Left renal cortex interstitium (tissue), 4 donors: ENCODE measurements around the gene STAT4. TPM values are rescaled to one million over a fixed set of nuclear protein-coding genes. Genes with fewer than 3 reads are reported as not detected.
A peak's percentile ranks its signal among the peaks of the same experiment; 100 is the strongest.

Experiments used
- DNase-seq, 4 donors: peaks; one replicate each; pipeline ENCODE4 v3.0.0-alpha.2; 2013; ENCODE audit warnings: low read depth in 4 of 4, low spot score in 2 of 4, missing footprints in 1 of 4
- polyA plus RNA-seq, 4 donors: library from polyadenylated mRNA; unstranded; fragments of 120-200 nt; gene quantifications; one replicate each; pipeline ENCODE4 v1.2.1, GENCODE V29; 2013; ENCODE audit not compliant: insufficient read length in 4 of 4

The STAT4 gene
- polyA plus RNA-seq, 4 donors: 8.1 to 13.1 (median 9.3) TPM

DNA sequence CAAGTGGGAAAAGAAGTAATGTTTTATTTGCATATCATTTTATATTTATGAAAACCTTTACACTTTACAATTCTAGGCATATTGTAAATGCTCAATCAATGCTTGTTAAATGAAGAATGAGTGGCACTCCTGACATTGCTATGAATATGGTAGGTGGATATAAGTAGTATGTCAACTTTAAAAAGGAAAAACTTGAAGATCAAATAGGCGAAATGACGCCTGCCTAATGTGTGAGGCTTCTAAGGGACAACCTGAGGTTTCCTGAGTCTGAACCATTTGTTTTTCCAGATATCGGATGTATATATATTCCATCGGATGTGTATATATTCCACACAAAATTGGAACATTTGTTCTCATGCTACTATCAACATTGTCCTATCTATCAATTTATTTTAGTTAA, 1.4 kb downstream of the STAT4 start:
- DNase-seq: no peak

DNA sequence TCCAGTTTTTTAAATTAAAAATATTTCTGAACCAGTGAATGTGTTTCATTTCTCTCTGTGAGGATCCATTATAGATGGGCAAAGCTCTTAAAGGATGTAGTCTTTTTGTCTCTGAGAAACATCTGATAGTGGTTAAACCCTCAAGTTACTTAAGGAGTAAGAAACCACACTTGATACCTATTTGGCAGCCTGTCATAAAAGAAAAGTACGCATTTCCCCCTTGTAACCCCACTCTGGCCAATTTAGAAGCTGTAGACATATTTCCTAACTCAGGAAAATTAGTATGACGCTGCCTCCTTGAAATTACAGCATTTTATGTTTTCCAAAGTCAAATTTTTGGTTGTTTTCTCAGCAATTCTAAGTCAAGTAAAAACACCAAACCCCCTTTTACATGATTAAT, 2.0 kb downstream of the STAT4 start:
- DNase-seq: no peak

DNA sequence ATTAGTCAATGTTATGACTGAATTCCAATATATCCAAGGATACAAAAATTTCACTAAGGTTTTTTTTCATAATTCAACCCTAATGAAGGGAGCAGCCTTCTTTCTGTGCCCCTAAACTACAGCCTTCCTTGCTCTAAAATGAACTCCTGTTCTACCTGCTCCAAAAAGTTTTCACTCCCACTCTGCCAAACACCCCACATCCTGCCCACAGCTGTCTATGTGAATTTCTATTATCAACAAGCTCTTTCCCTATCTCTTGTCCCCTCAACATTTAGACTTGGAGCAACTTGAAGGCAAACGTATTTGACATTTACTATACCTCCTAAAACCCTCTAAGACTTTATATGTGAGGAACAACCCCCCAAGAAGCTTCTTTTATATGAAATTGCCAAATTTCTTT, 2.5 kb downstream of the STAT4 start:
- DNase-seq: no peak

DNA sequence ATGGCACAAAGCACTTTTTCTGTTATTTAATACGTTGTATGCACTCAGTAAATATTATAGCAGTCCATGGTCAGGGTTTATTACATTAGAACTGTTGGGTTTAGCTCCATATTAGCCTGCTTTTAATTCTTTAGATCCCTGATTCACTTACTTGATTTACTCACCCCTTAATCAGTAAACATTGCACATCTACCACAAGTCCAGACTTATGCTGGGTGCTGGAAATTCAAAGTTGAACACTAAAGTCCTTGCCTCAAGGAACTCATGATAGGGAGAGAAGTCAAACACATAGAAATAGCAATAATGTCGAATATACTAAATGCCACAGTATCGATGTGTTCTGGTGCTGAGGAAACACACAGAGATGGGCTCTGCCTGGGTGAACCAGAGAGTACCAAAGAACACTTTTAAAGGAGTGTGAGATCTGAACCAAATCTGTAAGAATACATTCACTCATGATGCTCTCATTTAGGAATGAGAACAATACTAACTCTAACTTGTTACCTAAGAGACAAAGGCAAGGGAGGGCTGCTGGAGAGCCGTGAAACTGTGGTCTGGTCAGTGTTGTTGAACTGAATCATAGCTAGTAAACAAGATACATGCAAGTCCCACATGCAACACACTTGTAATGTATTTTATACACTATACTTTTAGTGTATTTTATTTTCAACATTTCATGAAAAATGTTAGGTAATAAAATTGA, 4.9 kb downstream of the STAT4 start:
- no peak for DNase-seq

DNA sequence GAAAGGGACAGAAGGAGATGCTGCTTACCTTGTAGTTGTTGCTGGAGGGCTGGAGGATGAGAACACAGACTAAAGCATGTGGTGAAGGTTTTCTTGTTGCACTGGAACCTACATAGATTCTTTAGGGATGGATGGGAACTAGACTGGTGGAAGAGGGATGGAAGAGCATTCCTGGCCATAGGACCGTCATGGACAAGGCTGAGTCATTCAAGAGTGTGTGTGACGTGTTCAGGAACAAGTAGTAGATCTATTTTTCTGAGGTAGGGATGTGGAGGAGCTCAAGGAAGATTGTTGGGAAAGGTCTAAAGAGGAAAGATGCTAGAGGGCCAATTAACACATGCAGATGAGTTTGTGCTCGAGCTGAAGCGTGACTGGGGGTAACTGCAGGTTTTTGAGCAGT, 6.6 kb downstream of the STAT4 start:
- no peak for DNase-seq

DNA sequence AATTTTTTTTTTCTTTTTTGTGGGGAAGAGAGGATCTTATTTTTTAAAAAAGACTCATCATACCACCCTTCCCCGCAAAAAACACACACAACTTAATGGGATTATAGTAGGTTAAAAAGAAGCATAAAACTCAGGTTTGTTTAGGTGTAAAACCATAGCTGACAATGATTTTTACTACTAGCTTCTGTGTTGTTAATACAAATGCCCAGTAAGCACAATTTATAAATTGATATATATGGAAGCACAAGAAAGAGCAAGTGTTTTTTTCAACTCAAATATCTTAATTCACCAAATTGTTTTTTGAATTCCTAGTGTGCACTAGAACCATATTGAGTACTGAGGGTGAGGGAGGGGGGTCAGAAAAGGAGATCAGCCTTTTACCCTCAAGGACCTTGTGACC, 7.0 kb downstream of the STAT4 start:
- DNase-seq: no peak

DNA sequence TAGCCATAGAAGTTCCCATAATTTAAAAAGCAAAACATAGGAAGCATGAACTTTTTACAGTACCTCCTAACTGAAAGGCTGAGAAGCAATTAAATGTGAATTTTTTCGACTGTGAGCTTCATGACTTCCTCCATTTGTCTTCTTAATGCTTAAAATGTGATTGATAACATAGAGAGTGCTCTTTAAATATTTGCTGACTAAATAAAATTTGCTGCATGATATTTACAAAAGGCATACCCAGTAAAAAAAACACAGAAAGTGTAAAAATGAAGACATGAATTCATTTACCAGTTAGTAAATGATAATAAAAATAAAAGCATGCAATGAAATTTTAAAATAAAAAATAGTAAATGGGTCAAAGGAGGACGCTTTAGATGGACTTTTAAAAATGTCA, 21.9 kb downstream of the STAT4 start:
- DNase-seq: no peak

DNA sequence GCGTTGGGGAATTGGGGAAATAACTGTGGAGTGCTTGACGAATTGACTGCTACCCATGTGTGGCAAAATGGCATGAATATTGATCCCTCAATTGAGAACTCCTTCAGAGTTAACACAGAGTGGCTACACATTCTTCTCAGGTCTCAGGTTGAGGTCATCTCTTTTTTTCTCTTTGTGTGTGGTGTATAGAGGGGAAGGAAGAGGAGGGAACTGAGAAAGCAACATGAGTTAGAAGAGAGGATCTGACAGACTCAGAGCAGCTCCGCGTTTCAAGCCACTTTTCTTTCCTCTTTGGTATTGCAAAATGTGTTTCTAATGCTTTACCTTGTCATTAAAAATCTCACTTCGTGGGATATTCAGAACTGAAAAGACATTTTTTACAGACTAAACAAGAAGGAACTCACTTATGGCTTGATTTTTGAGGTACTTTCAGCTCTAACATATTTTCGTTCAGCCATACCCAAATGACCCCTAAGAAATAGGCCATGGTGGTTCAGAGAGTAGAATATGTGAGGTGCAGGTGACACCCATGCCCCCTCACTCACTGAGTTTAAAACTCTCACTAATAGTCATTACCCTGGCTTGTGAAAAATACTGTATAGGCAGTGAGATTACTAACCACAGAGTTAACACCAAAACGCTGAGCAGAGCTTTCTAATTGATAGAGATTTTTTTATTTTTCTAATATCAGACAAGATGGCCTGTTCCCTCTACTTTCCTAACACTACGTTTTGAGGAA, 22.5 kb downstream of the STAT4 start:
- DNase-seq: no peak

DNA sequence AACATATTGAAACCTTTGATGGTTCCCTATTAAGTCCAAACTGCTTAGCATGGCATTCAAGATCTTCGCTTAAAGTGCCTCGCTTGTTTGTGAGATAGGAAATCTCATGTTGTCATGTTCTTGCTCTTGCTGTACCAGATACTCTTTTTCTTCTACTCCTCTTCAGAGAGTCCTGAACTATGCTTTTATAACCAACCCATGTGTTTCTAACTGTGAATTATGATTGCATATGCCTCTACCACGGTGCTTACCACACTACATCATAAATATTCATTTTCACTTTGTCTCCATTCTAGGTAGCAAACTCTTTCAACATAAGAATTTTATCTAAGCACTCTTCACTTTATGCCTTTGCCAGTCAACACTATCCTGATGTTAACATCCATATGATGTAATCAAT, 23.6 kb downstream of the STAT4 start:
- no peak for DNase-seq

DNA sequence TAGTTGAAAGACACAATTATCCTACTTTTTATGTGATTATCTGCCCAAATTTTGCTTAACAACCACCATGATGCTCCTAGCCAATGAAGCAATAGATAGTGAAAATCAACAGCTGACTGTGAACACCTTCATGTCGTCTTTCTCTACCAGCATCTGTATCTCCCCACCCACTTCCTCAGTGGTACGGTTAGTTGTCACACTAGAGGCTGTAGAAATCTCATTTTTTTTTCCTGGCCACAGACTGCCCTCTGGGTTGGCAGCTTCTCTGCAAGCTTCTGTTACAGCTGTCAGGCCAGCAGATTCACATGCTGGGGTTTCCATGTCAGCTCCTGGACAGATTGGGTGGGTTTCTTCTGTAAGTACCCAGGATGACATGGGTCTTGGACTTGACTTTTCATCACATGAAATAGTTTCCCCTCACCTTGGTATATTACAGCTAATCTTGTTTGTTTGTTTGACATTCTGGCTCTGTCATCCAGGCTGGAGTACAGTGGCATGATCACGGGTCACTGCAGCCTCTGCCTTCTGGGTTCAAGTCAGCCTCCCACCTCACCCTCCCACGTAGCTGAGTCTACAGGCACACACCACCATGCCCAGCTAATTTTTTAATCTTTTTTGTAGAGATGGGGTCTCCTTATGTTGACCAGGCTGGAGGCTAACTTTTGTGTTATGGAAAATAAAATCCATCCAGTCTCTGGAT, 24.3 kb downstream of the STAT4 start:
- DNase-seq: no peak

DNA sequence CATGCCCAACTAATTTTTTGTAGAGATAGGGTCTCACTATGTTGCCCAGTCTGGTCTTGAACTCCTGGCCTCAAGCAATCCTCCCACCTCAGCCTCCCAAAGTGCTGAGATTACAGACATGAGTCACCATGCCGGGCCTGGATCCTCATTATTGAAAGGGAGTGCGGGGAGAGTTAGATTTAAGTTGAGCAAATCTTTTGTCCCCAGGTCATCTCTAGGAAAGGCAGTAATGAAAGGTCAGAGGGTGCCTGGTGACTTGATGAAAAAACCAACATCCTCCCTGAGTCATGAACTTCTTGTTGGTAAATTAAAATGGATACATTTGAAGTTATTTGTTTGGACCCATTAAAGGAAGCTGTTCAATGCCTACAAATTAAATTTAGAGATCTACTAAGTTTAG, 25.1 kb downstream of the STAT4 start:
- no peak for DNase-seq

DNA sequence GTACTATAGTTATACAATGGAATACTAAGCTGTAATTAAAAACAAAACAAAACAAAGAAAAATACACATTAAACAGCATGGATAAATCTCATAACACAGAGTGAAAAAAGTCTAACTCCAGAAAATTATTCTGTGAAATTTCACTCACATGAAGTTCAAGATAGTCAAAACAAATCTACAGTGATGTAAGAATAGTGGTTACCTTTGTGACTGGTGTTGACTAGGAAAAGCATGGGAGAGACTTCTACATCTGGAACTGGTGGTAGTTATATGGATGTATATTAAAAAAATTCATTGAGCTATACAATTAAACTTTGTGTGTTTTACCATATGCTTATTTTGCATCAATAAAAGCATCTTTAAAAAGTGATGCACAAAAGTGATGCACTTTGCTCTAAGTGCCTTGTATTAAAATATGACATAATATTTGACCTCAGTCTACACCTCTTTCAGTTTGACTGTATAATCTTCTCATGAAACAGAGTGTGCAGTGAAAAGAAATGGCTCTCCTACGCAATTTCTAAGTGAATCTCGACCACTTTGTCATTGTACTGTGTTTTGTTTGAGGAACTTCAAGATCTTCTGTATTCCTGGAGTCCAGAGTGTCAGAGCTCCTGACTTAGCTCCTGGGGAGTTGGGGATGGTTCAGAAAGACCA, 28.0 kb downstream of the STAT4 start:
- no peak for DNase-seq

DNA sequence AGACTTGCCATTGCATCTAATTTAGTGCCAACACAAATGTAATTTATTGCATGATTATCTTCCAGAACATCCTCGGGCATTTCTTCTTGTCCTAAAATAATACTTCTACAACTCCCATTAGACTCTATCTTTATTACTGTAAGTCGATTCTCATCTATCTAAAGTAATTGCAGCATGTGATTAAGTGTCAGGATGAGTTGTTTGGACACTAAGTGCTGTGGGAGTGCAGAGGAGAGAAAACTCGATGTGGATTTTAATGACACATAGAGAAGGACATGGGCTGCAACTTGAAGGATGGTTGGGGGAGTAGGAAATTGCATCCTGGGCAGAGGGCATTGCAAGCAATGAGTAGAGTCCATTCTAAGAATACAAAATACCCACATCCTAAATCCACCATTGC, 33.5 kb downstream of the STAT4 start:
- DNase-seq: peak in 2 of 4 donors; percentile 19 to 24

DNA sequence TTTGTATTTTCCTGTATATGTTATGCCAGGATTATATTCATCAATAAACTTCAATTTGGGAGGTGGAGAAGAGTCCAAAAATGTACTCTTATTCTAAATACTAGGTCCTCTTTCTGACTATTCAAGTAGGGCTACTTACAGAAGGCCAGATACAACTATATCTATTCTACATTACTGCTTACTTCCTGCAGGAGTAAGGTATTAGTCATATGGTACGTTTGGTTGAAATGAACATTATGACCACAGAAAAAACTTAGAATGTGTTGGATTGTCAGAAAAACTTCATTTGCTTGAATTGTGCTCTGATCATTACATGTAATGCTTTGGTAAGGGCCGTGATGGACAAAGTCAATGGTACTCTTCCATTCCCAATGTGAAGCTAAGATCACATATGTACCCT, 35.0 kb downstream of the STAT4 start:
- no peak for DNase-seq

DNA sequence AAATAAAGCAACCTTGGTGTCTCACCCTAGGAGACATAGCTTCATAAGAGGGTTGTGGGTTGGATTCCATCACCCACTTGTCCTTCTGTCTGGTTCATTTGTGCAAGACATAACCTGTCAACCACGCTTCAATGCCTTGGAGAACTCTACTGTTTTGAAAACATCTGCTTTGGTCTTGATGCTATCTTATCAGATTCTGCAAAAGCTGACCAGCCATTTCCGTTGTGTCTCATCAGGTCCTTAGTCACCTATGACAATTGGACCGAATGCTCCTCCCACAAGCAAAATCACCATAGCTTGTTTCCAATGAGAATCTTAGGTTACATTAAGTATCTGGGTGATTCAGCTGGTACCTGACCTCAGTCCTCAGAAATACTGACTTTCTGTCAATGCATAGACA, 35.4 kb downstream of the STAT4 start:
- DNase-seq: no peak

DNA sequence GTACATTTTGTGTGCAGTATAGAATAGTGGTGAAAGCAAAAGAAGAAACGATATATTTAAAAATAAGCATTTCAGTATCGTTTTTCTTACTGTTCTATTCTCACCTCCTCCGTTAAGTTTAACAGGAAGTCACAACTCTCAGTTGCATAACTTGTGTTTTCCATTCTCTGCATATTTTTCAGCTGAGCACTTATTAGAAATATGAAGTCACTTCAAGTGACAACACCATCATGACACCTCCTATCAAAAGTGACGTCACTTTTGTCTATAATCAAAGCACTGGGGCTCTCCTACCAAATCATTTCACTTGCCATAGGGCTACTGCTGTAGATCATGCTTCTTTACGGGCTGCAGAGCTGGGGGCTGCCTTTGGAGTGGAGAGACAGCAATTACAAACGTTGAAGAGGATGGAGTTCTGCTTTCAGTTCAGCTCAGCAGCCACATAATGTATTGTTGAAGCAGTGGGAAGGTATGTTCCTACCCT, 36.3 kb downstream of the STAT4 start:
- no peak for DNase-seq

DNA sequence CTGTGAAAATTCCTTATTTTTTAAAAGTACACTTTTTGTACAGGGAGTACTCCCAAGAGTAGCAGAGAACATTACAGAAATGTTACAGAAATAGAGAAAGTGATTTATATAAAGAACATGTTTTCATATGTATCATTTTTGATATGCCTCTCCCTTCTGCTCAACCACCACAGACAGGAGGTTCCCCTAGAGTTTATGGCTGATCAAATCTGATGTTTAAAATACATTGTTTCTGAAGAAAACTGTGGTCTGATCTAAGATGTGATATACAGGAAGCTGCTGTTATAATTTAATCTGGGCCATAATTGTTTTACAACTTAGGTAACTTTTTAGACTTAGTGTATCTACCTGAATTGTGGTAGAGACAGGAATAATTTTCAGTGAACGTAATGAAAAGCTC, 37.0 kb downstream of the STAT4 start:
- no peak for DNase-seq

DNA sequence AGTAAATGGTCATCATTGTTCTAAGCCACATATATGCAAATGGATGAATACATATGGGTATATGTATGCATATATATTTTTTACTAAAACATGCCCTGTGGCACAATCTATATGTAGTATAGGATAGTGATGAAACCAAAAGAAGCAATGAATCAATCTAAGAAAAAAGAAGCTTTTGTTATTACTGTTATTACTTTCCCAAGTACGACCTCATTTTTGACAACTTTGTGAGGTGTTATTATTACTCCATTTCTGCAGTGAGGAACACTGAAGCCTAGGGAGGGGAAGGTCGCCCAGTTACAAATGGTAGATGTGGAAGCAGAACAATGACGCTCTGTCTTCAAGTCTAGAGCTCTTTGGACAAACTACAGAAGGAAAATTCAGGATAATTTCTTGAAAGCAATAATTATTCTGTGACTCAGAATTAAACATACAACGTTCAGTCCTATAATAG, 38.3 kb downstream of the STAT4 start:
- DNase-seq: no peak

DNA sequence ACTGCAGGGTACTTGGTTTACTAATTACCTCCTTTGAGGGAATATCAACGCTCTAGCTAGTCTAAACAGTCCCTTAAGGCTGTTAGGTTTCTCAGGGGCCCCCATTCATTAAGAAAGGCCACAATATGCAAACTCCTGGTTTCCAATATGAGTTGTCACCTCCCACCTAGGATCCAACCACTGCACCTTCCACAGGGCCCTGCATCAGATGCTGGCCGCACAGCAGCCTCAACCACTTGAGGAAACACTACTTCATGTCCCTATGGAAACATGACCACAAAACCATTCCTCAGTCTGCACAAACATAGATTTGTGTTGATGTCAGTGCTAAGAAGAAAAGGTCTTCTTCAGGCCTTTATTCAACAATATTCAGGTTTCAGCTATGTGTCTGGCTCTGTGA, 40.9 kb downstream of the STAT4 start:
- no peak for DNase-seq

DNA sequence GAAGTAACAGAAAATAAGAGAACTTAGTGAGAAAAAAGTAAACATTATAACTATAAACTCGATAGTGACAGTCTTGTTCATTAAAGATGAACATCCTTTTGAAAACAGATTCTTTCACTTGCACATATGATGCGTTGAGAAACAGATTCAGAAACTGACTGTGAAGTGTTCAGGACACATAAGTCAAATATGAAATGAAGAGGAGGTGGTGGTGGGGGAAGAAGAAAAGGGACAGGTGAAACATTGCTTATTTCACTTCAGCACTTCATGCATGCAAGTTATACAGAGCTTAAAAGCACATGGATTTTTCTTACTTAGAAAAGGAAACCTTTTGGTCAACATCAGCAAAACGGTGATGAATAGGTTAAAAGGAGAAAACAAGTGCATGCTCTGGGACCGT, 42.5 kb downstream of the STAT4 start:
- DNase-seq: no peak

DNA sequence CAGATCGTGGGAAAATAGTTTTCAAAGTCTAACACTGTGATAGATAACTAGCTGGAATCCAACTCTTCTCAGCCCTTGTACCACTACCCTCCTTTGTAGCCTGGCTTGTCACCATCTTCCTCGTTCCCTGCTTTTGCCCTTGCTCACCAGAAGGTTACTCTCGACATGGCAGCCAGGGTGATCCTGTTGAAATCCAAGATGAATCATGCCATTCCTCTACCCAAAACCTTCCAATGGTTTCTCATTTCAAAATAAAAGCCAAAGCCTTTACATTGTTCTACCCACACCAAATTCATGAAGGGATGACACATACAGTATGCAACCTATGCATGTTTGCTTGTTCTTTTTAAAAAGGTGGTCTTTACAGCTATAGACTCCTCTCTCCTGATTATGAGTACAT, 45.7 kb downstream of the STAT4 start:
- DNase-seq: no peak
